AG04450 (cell line): ENCODE measurements around the gene EN1. TPM values are rescaled to one million over a fixed set of nuclear protein-coding genes. Genes with fewer than 3 reads are reported as not detected.

Experiments
- CTCF ChIA-PET: fragments of 300-600, 350-600 bp; formaldehyde crosslinking; extraction: SDS; loops from one replicate; lab custom pipeline; 2022; ENCODE audit warnings: antibody characterized with exemption, inconsistent platforms; lab: Charles Lee
- POLR2A ChIA-PET: fragments of 350-600 bp; formaldehyde crosslinking; extraction: SDS; loops from one replicate; lab custom pipeline; 2021; ENCODE audit warnings: antibody characterized with exemption, inconsistent platforms; lab: Yijun Ruan, JAX
- DNase-seq: peaks from one replicate; pipeline ENCODE4 v3.0.0-alpha.2; 2011; ENCODE audit warnings: low read depth, low spot score
- H3K27ac ChIP-seq: one replicate; pipeline ENCODE4 v1.5.1; 2012; ENCODE audit warnings: low read depth, low read length, control low read depth
- H3K27me3 ChIP-seq: one replicate; pipeline ENCODE4 v1.6.0; 2012; ENCODE audit warnings: low read length; ENCODE audit not compliant: control insufficient read depth, insufficient read depth
- H3K4me3 ChIP-seq: 2 replicates; pipeline ENCODE4 v1.5.1; 2011; ENCODE audit warnings: mild to moderate bottlenecking, low read depth, low read length, control low read depth
- H3K9me3 ChIP-seq: 2 replicates; pipeline ENCODE4 v1.5.1; 2012; ENCODE audit warnings: low read length; ENCODE audit not compliant: control insufficient read depth, insufficient read depth
- polyA plus RNA-seq: library from polyadenylated mRNA; depleted of rRNA; stranded (reverse); fragments of >200 nt; gene quantifications from 2 replicates; pipeline ENCODE4 v1.2.3, GENCODE V29; 2011
- TF ChIP-seq, protein P1 (sequence below): IDR thresholded peaks from 2 replicates; pipeline ENCODE4 v1.5.1; 2011; ENCODE audit warnings: low read depth, low read length, control low read depth, inconsistent platforms

EN1 gene
- polyA plus RNA-seq, 1 experiment = not detected

DNA sequence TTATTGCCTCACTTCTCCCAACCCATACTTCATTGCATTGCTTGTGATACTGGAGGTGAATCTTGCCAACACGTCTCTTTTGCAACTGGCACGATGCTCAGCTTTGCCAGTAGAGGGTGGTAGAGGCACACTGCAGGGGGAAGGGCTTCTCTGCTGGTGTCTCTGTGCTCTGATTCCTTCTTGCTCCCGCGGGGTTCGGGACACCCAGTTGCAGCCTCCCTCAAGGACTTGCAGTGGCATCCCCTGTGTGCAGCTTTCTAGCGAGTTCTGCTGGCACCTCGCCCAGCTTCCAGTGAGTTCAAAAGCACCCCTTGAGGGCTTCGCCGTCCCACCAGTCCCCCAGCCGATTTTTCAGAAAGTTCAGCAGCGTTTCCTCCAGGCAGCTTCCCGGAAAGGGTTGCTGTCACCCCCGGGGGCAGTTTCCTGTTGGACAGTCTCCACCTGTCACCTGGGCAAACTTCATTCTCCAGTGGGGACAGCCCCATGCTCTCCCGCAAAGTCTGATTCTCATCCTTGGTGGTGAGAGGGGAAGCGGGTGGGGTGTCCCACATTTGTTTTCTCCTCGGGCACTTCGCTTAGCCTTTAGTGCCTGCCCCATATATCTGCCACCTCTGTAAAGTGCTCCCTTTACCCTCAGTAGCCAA, 35.4 kb upstream of the EN1 start:
- TF ChIP-seq, protein P1, sequence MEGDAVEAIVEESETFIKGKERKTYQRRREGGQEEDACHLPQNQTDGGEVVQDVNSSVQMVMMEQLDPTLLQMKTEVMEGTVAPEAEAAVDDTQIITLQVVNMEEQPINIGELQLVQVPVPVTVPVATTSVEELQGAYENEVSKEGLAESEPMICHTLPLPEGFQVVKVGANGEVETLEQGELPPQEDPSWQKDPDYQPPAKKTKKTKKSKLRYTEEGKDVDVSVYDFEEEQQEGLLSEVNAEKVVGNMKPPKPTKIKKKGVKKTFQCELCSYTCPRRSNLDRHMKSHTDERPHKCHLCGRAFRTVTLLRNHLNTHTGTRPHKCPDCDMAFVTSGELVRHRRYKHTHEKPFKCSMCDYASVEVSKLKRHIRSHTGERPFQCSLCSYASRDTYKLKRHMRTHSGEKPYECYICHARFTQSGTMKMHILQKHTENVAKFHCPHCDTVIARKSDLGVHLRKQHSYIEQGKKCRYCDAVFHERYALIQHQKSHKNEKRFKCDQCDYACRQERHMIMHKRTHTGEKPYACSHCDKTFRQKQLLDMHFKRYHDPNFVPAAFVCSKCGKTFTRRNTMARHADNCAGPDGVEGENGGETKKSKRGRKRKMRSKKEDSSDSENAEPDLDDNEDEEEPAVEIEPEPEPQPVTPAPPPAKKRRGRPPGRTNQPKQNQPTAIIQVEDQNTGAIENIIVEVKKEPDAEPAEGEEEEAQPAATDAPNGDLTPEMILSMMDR = peak; percentile 87
- Histone ChIP-seq H3K9me3 (no peaks in the 10 kb centered on the region), H3K27me3 (no peaks in the 10 kb centered on the region), H3K27ac (no peak overlapping the region), H3K4me3 (no peak overlapping the region)
- DNase-seq = no peak
- POLR2A ChIA-PET = no interaction called here
- CTCF ChIA-PET = interaction anchor here (0.7 to 3.2 kb wide), 10 partner anchors 10 to 661 kb away, joined by 3 to 22 read pairs (median 3); no protein-coding TSS in a partner anchor

DNA sequence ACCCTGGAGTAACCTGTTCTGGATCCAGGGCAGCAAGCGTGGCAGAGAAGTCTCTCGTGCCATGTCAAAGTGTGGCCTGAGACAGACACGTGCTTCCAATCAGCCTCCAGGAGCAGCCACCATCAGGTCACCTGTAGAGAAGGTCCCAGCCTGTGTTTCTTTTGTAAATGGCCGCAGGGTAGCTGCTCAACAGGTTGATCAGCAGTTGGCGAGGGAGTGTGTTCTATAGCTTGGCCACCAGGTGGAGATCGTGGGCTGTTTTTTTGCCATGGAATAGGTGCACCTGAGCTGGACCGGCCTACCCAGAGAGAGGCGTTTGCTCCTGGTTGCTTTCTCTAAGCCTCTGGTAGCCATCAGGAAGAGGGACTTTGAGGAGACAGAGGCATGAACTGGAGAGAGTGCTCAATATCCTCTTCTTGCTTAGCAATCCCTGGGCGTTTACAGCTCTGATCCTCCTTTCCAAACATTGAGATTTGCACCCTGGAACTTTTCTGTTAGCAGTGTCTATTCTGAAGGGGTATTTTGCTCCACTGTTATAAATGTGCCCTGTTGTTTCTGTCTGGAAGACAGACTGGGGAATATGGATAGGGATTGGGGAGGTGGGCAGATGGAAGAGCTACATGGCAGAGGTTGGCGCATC, 34.2 kb upstream of the EN1 start:
- TF ChIP-seq, protein P1 = peak; percentile 76
- Histone ChIP-seq H3K27me3 (no peaks in the 10 kb centered on the region), H3K4me3 (no peak overlapping the region), H3K9me3 (no peaks in the 10 kb centered on the region), H3K27ac (no peak overlapping the region)
- CTCF ChIA-PET = interaction anchor here (0.5 to 3.2 kb wide), 24 partner anchors 9 to 660 kb away, joined by 3 to 22 read pairs (median 3); partner anchors contain the start of gene EN1
- POLR2A ChIA-PET = interaction anchor here (1.2 kb wide), 1 partner anchor 306 kb away, joined by 3 read pairs; no protein-coding TSS in a partner anchor
- DNase-seq = no peak

DNA sequence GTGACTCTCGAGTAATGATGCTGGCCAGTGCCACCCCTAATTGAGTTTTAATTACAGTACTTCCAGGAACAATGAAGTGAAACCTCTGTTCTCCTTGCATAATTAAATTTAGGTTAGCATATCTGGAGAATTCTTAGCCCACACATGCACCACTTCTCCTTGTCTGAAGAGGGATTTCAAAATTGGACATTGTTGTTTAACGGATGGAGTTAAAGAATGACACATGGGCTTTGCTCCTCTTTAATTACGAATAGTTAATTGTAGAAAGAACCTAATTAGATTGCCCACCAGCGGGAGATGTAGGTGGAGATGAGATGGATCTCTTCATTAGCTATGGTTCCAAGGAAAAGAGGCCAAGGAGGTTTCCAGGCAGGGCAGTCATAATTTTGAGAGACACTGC, 33.1 kb upstream of the EN1 start:
- TF ChIP-seq, protein P1 = no peak
- ChIA-PET POLR2A (no interaction called here), CTCF (interaction anchor here (1.0 to 3.2 kb wide), 5 partner anchors 10 to 659 kb away, joined by 3 to 22 read pairs (median 13); no protein-coding TSS in a partner anchor)
- H3K9me3 ChIP-seq = no peaks in the 10 kb centered on the region
- H3K27ac ChIP-seq = no peak overlapping the region
- H3K27me3 ChIP-seq = peaks cover 2% of the 10 kb centered on the region
- DNase-seq = no peak
- H3K4me3 ChIP-seq = no peak overlapping the region

DNA sequence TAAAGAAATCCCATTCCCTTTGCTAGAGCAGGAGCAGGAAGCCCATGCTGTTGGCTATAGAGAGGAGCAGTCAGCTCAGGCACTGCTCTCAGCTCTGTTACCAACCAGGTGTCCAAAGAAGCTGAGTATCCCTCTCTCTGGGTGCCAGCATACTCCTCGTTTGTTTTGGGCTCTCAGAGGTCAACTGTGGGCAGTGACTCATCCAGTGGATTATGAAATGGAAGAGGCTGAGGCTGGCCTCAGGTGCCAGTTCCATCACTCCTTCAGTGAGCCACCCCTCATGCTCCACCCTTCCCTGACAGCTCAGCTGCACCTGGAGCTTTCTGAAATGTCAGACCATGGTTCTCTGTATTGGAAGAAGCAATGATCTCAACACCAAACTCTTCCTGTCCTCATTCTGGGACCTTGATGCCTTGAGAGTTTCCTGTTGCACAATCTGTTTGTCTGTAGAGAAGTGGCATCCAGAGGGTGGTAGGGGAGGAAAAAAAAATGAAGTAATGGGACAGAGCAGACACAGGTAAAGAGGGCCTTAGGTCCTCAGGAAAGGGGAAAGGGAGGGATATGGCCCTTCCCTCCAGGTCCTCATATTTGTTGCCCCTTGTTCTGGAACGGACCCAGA, 31.2 kb upstream of the EN1 start:
- ChIA-PET CTCF (no interaction called here), POLR2A (no interaction called here)
- H3K9me3 ChIP-seq = no peaks in the 10 kb centered on the region
- H3K27ac ChIP-seq = no peak overlapping the region
- TF ChIP-seq, protein P1 = no peak
- H3K4me3 ChIP-seq = no peak overlapping the region
- peaks cover 2% of the 10 kb centered on the region for H3K27me3 ChIP-seq
- no peak for DNase-seq
